Progenitor cell of endocrine pancreas (in vitro differentiated cells): ENCODE data around the gene TAS2R19. TPM values are rescaled to one million over a fixed set of nuclear protein-coding genes. Genes with fewer than 3 reads are reported as not detected.
"Not testable (repeated sequence)": the region's sequence is repeated elsewhere in the genome, so short reads cannot be mapped to it uniquely, and the experiment has no call there.

Experiments used
- DNase-seq: peaks from one replicate; pipeline ENCODE4 v3.0.0; 2021; ENCODE audit warnings: low spot score; ENCODE audit not compliant: unreplicated experiment
- H3K27ac Mint-ChIP-seq: 2 replicates; pipeline ENCODE4 v1.8.0; 2021; ENCODE audit warnings: mild to moderate bottlenecking, moderate library complexity, mixed read lengths
- H3K27me3 Mint-ChIP-seq: 2 replicates; pipeline ENCODE4 v1.8.0; 2021; ENCODE audit warnings: mixed read lengths
- H3K36me3 Mint-ChIP-seq: 2 replicates; pipeline ENCODE4 v1.8.0; 2022; ENCODE audit warnings: mixed read lengths; ENCODE audit not compliant: insufficient read depth
- H3K4me1 Mint-ChIP-seq: 2 replicates; pipeline ENCODE4 v1.8.0; 2021; ENCODE audit warnings: low read depth, mixed read lengths
- H3K4me3 Mint-ChIP-seq: 2 replicates; pipeline ENCODE4 v1.8.0; 2021; ENCODE audit warnings: low read depth, mild to moderate bottlenecking, moderate library complexity, mixed read lengths
- H3K9me3 Mint-ChIP-seq: 2 replicates; pipeline ENCODE4 v1.8.0; 2021; ENCODE audit warnings: low read depth, mixed read lengths
- total RNA-seq: library from RNA; stranded (reverse); gene quantifications from 2 replicates; pipeline ENCODE4 v1.2.1, GENCODE V29; 2021
- TF ChIP-seq, protein P1 (sequence below): fragments of 200-600 bp; sonication (generic); IDR thresholded peaks from one replicate; pipeline ENCODE4 v1.5.0; 2021; ENCODE audit warnings: antibody characterized with exemption, mild to moderate bottlenecking; ENCODE audit not compliant: unreplicated experiment

TAS2R19 gene
- total RNA-seq, 1 donor from 2014 or later: 6.6 TPM

DNA sequence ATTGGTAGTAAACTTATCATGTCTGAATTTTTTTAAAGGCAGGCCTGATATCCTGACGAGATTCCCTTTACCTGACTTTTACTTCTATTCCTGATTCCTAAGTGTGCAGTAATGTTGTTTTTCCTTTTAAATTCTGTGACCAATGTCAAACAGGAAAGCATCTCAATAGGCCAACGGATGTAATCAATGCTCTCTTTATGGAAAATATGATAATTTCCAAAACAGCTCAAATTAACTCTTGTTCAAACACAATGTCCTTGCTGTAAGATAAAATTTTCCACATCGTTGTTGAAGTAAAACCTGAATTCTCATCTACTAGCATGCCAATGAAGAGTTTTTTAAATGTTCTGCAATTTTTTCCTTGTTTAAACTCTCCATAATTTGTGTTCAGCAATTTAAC lies 16.8 kb upstream of the TAS2R19 start:
- DNase-seq: no peak
- TF ChIP-seq, protein P1, sequence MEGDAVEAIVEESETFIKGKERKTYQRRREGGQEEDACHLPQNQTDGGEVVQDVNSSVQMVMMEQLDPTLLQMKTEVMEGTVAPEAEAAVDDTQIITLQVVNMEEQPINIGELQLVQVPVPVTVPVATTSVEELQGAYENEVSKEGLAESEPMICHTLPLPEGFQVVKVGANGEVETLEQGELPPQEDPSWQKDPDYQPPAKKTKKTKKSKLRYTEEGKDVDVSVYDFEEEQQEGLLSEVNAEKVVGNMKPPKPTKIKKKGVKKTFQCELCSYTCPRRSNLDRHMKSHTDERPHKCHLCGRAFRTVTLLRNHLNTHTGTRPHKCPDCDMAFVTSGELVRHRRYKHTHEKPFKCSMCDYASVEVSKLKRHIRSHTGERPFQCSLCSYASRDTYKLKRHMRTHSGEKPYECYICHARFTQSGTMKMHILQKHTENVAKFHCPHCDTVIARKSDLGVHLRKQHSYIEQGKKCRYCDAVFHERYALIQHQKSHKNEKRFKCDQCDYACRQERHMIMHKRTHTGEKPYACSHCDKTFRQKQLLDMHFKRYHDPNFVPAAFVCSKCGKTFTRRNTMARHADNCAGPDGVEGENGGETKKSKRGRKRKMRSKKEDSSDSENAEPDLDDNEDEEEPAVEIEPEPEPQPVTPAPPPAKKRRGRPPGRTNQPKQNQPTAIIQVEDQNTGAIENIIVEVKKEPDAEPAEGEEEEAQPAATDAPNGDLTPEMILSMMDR: no peak
- no peaks in the 10 kb centered on the region for H3K27me3 Mint-ChIP-seq
- peaks cover 30% of the 10 kb centered on the region for H3K9me3 Mint-ChIP-seq
- H3K4me1 Mint-ChIP-seq: peaks cover 15% of the 10 kb centered on the region
- no peak overlapping the region for H3K4me3 Mint-ChIP-seq
- H3K27ac Mint-ChIP-seq: no peak overlapping the region
- H3K36me3 Mint-ChIP-seq: peaks cover 58% of the 10 kb centered on the region

DNA sequence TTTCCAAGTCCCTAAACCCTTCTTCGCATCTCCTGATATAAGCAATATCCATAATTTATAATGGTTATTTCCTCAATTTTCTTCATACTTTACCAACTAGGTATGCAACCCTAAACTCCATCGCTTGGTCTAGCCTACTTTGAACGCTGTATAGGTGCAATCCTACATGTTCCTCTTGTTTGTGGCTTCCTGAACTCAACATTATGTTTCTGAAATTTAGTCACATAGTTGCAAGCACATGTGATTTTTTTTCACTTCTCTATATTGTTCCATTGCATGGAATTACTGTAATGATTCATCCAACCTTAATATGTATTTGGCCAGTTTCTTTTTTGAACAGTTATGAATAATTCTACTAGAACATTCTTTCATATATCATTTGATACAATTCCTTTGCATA lies 11.5 kb upstream of the TAS2R19 start:
- H3K4me1 Mint-ChIP-seq, DNase-seq, H3K4me3 Mint-ChIP-seq, H3K27ac Mint-ChIP-seq, H3K27me3 Mint-ChIP-seq: not testable (repeated sequence)
- Mint-ChIP-seq H3K36me3 (peaks cover 37% of the 10 kb centered on the region), H3K9me3 (peaks cover 18% of the 10 kb centered on the region)

DNA sequence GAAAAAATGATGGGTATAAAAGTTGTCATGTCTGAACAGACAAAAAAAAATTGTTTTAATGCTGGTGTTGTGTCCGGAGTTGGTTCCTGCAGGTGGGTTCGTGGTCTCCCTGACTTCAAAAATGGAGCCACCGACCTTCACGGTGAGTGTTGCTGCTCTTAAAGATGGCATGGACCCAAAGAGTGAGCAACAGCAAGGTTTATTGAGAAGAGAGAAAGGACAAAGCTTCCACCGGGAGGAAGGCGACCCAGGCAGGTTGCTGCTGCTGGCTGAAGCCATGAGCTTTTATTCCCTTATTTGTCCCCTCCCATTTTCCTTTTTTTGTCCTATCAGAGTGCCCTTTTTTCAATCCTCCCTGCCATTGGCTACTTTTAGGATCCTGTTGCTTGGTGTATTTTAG lies 8.9 kb upstream of the TAS2R19 start, which contains the start of gene TAS2R31:
Gene TAS2R31, minus strand, starts transcription at position 101 of the 400 bp plus-strand sequence. Its CDS starts 72 bp downstream, at position 29.
- no peaks in the 10 kb centered on the region for H3K27me3 Mint-ChIP-seq
- TF ChIP-seq, protein P1: no peak
- DNase-seq: no peak
- H3K4me3 Mint-ChIP-seq: no peak within 1 kb of the TSS
- peak within 1 kb of the TSS; percentile 65 for H3K27ac Mint-ChIP-seq
- peaks cover 38% of the 10 kb centered on the region for H3K36me3 Mint-ChIP-seq
- peaks cover 14% of the 10 kb centered on the region for H3K9me3 Mint-ChIP-seq
- H3K4me1 Mint-ChIP-seq: no peaks in the 10 kb centered on the region

DNA sequence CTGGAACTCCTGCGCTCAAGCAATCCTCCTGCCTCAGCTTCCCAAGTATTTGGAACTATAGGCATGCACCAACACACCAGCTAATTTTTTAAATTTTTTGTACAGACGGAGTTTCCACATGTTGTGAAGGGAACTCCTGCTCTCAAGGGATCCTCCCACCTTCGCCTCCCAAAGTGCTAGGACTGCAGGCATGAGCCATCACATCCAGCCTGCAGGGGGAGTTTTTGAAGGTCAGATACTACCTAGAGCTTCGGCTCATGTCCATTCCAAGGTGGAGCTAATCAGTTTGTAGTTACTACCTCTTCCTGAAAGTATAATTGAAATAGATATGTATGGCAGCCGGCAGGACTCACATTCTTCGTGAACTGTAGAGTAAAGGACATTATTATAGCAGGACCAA lies 3.7 kb upstream of the TAS2R19 start:
- peaks cover 27% of the 10 kb centered on the region for H3K36me3 Mint-ChIP-seq
- H3K4me3 Mint-ChIP-seq: no peak overlapping the region
- H3K27me3 Mint-ChIP-seq: no peaks in the 10 kb centered on the region
- no peak for DNase-seq
- H3K27ac Mint-ChIP-seq: no peak overlapping the region
- H3K4me1 Mint-ChIP-seq: peaks cover 1% of the 10 kb centered on the region
- peaks cover 9% of the 10 kb centered on the region for H3K9me3 Mint-ChIP-seq
- TF ChIP-seq, protein P1: no peak

DNA sequence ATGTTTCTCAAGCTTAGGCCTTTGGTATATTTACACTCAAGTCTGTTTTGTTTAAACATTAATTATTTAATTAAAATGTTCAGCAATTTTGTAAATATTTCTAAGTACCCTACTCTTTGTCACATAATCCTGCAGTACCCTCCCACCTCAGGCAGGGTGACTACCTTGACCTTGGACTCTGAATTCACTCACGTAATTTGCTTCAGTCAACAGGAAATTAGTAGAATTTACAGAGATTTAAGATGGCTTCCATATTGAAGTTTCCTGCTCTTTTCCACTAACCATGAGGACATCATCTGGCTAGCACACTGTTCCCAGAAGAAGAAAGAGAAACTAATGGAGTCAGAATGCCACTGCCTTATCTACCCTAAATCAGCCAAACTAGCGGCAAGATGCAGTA lies 967 bp upstream of the TAS2R19 start:
- no peak for DNase-seq
- H3K4me3 Mint-ChIP-seq: no peak overlapping the region
- H3K4me1 Mint-ChIP-seq: peaks cover 5% of the 10 kb centered on the region
- TF ChIP-seq, protein P1: no peak
- peaks cover 28% of the 10 kb centered on the region for H3K36me3 Mint-ChIP-seq
- no peak overlapping the region for H3K27ac Mint-ChIP-seq
- H3K9me3 Mint-ChIP-seq: peaks cover 9% of the 10 kb centered on the region
- H3K27me3 Mint-ChIP-seq: no peaks in the 10 kb centered on the region

DNA sequence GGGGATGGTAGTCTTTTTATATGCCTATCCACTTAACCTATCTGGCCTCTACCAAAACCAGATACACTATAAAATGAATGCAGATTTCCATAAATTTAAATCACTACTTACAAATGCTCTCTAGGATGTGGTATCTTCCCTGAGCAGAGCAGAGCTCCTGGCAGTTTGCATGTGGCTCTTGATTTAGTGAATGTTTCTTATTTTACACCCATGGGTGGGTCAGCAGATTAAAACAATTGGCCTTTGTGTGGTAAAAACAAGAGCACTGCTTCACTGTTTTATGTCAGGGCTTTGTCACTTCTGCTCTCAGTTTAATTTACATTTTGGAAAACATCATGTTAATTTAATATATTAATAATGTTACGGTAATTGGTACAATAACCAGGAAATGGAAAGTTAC lies 5.5 kb downstream of the TAS2R19 start:
- Mint-ChIP-seq H3K9me3 (no peaks in the 10 kb centered on the region), H3K4me1 (peaks cover 16% of the 10 kb centered on the region), H3K4me3 (no peak overlapping the region), H3K27me3 (no peaks in the 10 kb centered on the region), H3K27ac (no peak overlapping the region), H3K36me3 (peaks cover 9% of the 10 kb centered on the region)
- TF ChIP-seq, protein P1: no peak
- DNase-seq: no peak
